Measurements from ENCODE around the gene TMEM117.
"Not testable (repeated sequence)": the region's sequence is repeated elsewhere in the genome, so short reads cannot be mapped to it uniquely, and the experiment has no call there.

The TMEM117 gene

GRCh38 chr12:43965899-43966298, 130.0 kb downstream of the TMEM117 start:
- DNase-seq, result no peak

- DNase-seq, result no peak
Observed at GRCh38 chr12:43968736-43969135, 132.9 kb downstream of the TMEM117 start.

DNA sequence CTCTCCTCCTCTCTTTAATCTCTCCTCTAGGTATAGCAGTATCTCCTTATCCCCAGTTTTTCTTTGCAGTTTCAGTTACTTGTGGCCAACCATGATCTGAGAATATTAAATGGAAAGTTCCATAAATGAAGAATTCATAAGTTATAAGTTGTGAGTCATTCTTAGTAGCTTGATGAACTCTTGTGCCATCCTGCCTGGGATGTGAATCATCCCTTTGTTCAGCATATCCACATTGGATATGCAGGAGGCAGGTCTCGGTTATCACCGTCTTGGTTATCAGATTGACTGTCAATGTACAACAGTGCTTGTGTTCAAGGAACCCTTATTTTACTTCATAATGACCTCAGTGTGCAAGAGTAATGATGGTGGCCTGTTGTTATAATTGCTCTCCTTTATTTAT, 134.0 kb downstream of the TMEM117 start:
- DNase-seq, result no peak

GRCh38 chr12:43973385-43973784, 137.5 kb downstream of the TMEM117 start:
- DNase-seq, result no peak

GRCh38 chr12:43973993-43974392, 138.1 kb downstream of the TMEM117 start:
- no peak for DNase-seq

- DNase-seq, result no peak
Observed at GRCh38 chr12:43976027-43976426, 140.1 kb downstream of the TMEM117 start.

DNA sequence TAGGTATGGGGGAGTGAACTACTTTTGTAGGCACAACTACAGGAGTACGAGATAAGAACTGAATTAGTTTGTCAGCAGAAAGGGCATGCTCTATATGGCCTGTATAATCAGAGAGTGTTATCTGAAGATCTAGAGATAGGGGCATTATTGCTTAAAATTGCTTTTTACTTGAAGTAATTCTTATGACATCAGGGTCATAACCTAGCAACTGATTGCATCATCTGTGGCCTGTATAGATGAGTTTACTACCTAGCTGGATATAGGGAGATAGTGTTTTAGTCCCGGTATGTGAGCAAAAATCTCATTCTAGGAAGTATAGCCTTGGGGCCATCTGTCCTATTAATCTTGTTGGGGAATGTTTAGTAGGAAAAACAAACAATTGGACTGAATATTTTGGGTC, 142.7 kb downstream of the TMEM117 start:
- no peak for DNase-seq

GRCh38 chr12:43979450-43979849, 143.6 kb downstream of the TMEM117 start:
- DNase-seq, result no peak

DNA sequence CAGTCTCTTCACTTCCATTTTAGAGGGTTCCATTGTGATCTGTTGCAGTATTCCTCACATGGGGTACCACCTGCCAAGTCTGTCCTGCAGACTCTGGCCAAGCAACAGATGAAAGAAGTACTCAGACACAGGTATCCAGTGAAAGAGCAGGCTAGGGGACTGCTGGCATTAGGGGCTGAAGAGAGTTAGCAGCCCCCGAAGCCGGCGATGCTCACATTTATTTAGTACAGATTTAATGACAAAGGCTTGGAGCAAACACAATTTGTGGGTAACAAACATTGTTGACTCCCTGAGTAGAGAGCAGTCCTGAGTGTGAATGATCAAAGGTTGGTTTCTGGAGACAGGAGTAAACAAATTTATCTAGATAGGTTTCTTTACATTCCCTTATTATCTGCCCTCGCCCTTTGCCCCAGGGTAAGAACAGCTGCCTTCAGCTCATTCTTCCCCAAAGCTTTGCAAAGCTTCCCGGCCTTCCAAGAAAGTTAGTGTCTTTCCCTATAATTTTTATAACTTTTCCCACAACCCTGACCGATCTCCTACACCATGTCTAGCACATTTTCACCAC, 144.8 kb downstream of the TMEM117 start:
- no peak for DNase-seq

GRCh38 chr12:43981726-43982125, 145.8 kb downstream of the TMEM117 start:
- no peak for DNase-seq

GRCh38 chr12:43982544-43982943, 146.7 kb downstream of the TMEM117 start:
- no peak for DNase-seq

GRCh38 chr12:43988838-43989560, 153.1 kb downstream of the TMEM117 start:
- no peak for DNase-seq

- no peak for DNase-seq
Observed at GRCh38 chr12:43992856-43993255, 157.0 kb downstream of the TMEM117 start.

- peak; percentile 85 to 90 for DNase-seq
Observed at GRCh38 chr12:44000309-44000952, 164.6 kb downstream of the TMEM117 start.

DNA sequence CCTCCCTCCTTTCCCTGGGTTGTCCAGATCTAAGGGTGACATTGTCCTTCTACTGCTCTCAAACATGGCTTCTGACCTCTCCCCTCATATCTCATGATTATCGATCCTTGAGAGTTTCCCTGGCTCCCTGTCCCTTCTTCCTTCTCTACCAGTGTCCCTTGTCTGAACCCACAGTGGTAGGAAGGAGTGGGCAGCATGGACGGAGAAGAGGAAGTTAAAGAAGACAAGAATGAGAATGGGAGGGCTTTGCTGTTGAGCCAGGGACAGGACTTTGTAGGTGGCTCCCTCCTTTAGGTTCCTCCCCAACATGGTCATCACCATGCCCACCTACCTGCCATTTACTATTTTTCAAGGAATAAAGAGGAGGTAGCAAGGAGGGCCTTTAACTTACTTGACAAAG, 166.7 kb downstream of the TMEM117 start:
- no peak for DNase-seq

DNA sequence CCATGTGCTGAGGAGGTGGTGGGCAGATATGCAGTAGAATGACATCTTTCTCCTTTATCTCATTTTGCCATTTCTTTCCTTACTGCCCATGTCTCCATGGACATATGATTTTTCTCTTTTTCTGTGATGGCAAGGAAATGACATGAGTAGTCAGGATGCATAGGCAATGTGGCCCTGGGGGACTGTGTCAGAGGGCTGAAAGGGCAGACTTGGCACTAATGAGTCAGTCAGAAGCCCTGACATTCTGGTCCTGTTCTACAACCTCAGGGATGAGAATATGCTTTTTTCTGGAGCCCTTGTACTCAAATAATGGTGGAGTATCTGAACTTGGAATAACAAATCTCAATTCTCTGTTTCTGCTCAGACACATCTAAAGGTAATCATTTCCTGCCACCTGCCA, 167.8 kb downstream of the TMEM117 start:
- DNase-seq, result no peak

- DNase-seq, result peak; percentile 89 to 94
Observed at GRCh38 chr12:44015333-44015941, 179.6 kb downstream of the TMEM117 start.

DNA sequence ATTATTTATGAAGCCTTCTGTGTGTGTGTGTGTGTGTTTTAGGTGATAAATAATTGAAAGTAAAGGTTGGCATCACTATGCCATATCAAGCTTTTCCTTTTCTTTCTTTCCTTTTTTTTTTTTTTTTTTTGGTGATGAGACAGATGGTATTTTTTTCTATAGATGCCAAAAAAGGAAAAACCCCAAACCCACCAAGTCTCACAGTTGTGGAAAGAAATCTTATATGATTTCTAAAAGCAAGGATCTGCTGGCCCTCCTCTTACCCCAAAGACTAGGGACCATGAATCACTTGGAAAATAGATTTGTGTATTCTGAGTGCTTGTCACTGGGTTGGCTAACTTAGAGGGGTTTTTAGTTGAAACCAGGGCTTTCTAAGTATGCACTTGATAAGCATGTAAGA, 181.3 kb downstream of the TMEM117 start:
- DNase-seq, result no peak

- DNase-seq, result no peak
Observed at GRCh38 chr12:44019118-44019517, 183.2 kb downstream of the TMEM117 start.

- no peak for DNase-seq
Observed at GRCh38 chr12:44020555-44020954, 184.7 kb downstream of the TMEM117 start.

DNA sequence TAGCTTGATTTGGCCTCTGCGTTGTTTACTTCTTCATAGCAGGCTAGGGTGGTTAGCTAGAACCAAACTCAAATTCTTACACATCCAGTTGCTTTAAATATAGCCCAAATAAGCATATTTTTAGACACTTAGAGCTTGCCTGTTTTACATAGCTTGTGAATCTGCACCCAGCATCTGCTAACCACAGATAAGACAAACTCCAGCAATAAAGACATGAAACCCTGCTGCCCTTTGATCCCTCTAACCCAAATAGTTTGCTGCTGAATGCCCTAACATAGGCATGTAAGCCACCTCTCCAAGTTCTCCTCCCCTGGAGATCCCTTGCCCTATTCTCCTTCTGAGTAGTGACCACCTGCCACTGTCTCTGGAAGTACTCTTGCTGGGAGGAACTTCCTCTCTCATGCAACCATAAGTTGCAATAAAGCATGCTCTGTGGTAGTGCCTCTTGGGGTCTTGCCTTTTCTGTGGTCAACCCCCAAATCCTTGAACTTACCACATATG, 185.6 kb downstream of the TMEM117 start:
- DNase-seq, result no peak

GRCh38 chr12:44025499-44025898, 189.6 kb downstream of the TMEM117 start:
- DNase-seq, result no peak

- DNase-seq, result no peak
Observed at GRCh38 chr12:44026046-44026445, 190.2 kb downstream of the TMEM117 start.

GRCh38 chr12:44026926-44027325, 191.0 kb downstream of the TMEM117 start:
- not testable (repeated sequence) for DNase-seq

Data from NCI-H1930 (cell line).